GM18498 (cell line): ENCODE results near the gene WFDC1.

ENCODE experiments used
- ATAC-seq: cut with Tn5 transposase; IDR thresholded peaks from one replicate; pipeline ENCODE4 v1.9.1; 2021; ENCODE audit warnings: mild to moderate bottlenecking, moderate library complexity; ENCODE audit not compliant: unreplicated experiment

Gene WFDC1

GRCh38 chr16:84302111-84302954 is 7.7 kb downstream of the WFDC1 start:
- no peak for ATAC-seq

- ATAC-seq: no peak
These were observed 8.3 kb downstream of the WFDC1 start for GRCh38 chr16:84303023-84303422.

- ATAC-seq: no peak
These were observed 8.8 kb downstream of the WFDC1 start for GRCh38 chr16:84303516-84303915.

DNA sequence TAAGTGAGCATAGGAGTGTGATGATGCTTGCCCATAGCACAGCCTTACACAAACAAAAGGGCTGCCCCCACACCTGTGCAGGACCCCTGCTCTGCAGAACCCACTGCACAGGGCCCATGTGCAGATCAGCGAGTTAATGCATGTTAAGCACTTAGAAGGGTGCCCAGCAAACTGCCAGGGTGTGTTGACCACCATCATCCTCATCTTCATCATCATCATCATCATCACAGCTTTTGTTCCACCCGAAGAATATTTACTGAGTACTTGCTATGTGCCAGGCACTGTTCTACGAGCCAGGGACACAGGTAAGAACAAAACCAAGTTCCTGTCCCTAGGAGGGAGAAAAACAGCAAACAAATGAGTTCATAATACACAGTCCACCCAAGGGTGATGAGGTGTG is 11.9 kb downstream of the WFDC1 start:
- no peak for ATAC-seq

GRCh38 chr16:84307209-84307954 is 12.7 kb downstream of the WFDC1 start:
- ATAC-seq: no peak

- ATAC-seq: no peak
These were observed 13.4 kb downstream of the WFDC1 start for GRCh38 chr16:84308120-84308519.

GRCh38 chr16:84310642-84311041 is 16.0 kb downstream of the WFDC1 start:
- no peak for ATAC-seq

GRCh38 chr16:84312783-84313382 is 18.2 kb downstream of the WFDC1 start:
- ATAC-seq: no peak

- ATAC-seq: no peak
These were observed 19.2 kb downstream of the WFDC1 start for GRCh38 chr16:84313921-84314320.

DNA sequence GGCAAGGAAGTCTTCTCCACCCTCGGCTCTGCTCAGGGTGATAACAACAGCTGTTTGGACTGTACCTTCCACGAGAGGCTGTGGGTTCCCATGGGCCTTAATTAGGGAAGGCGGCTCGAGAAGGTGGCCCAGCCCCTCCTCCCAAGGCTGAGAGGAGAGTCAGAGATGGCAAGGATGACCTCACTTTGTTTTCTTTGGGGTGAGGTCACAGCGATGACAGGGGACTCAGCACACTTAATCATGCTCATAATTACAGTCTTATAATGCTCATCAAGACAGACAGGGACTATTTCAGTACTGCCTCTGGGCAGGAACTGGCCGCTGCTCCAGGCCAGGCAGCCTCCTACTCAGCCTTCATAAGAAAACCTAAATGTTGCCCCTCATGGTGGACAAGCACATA is 19.7 kb downstream of the WFDC1 start:
- ATAC-seq: no peak

- no peak for ATAC-seq
These were observed 20.1 kb downstream of the WFDC1 start for GRCh38 chr16:84314814-84315213.

GRCh38 chr16:84315422-84315821 is 20.7 kb downstream of the WFDC1 start:
- no peak for ATAC-seq

- no peak for ATAC-seq
These were observed 23.7 kb downstream of the WFDC1 start for GRCh38 chr16:84318091-84318975.

- no peak for ATAC-seq
These were observed 24.6 kb downstream of the WFDC1 start for GRCh38 chr16:84319146-84319760.

DNA sequence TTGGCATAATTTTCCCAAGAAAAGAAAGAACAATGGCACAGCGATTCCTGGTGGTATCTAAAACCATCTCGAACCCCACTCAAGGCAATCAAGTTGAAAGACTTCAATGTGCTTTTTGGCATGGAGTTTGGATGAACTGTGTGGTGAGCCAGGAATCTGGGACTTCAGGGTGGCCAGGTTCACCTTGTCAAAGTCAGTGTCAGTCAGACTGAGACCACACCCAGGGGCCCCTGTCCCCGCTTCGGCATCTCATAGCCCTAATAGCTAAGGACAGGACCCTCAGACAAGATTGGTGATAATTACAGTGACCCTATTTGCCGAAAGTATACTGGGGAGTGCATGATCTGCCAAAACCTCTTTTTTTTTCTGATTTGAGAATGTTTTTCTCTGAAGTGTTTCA is 25.8 kb downstream of the WFDC1 start:
- no peak for ATAC-seq

DNA sequence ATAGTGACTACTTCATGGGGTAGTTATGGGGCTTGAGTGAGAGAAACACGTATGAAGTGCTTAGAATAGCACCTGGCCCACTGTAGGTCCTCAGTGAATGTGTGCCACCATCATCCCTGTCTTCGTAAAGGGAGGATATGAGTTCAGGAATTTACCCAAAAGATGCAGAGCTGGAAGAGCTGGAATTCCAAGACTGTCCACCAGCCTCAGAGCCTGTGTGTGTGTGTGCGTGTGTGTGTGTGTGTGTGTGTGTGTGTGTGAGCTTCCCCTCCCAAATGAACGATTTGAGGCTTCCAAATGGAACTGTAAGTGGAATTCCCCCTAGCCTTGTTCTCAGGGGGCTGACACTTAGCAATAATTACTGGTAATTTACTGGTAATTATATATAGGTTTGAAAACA is 27.3 kb downstream of the WFDC1 start:
- no peak for ATAC-seq

DNA sequence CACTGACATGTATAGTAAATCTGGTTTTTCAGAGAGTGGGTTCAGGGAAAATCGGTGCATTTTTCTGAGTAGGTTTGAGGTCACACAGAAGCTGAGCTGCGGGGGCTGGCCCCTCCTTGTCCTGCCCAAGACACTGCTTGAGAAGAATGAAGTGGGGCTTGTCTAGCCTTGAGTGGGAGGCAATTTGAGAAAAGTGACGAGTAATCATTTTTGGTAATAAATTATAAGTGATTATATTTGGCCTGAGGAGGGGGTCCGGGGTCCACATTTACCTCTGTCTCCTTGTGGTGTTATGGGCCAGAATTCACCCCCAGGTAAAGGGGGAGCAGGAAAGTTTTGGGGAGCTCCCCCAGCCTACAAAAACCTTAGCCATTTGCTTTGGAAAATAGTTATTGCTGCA is 28.1 kb downstream of the WFDC1 start:
- no peak for ATAC-seq

GRCh38 chr16:84323606-84324005 is 28.9 kb downstream of the WFDC1 start:
- no peak for ATAC-seq

DNA sequence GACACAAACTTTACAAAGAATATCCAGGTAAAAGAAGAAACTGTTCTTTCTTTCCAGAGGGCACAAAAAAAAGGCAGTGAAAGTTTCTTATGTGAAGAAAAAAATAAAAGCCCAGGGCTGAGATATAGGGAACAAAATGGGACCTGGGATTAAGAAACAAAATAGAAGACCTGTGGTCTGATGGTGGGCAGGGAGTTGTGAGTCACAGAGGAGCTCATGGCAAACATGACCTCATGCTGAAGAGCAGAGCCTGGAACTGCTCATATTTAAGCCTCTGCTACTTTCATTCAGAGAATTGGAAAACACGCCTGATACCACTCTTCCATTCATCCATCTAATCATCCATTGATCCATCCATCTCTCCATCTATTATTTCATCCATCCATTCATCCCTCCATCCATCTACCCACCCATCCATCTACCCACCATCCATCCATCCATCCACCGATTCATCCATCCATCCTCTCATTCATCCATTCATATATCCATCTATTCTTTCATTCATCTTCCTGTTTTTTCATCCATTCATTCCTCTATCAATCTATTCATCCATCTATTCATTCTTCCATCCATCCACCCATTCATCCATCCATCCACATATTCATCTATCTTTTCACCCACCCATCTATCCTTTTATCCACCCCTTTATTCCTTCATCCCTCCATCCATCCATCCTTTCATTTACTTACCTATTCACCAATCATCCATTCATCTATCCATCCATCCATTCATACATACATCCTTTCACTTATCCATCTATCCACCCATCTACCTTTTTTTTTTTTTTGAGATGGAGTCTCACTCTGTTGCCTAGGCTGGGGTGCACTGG is 30.0 kb downstream of the WFDC1 start:
- ATAC-seq: no peak

DNA sequence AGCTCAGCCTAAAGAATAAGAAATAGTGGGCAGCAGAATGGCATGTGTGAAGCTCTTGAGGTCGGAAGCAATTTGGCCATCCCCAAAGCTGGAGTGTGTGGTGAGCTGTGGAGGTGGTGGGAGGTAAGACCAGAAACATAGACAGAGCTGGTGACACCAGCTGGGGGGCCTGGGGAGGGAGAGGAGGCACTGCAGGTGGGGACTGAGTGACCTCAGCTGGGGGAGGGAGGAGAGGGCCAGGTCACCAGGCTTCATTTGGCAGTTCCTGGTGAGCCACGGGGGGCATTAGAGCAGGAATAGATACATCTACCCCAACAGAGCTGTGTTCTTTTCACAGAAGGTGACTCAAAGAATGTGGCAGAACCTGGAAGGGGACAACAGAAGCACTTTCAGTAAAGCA is 31.9 kb downstream of the WFDC1 start:
- no peak for ATAC-seq
